Measurements from ENCODE around the gene ZNF219.
A peak's percentile ranks its signal among the peaks of the same experiment; 100 is the strongest.

ZNF219 gene

DNA sequence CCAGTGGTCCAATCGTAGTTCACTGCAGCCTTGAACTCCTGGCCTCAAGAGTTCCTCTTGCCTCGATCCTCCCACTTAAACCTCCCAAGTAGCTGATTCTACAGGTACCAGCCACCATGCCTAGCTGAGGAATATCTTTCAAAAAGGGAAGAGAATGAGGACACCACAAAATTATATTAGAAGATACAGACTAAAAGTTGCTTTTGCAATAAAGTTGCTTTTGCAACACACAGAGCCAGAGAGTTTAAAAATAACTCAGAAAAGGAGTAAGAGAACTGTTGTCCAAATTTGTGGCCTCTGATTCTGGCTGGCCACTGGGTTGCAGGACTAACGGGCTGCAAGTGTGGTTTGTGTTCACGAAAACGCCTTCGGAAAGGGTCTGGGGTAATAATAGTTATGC is 22.2 kb upstream of the ZNF219 start:
- TF ChIP-seq, protein P1, sequence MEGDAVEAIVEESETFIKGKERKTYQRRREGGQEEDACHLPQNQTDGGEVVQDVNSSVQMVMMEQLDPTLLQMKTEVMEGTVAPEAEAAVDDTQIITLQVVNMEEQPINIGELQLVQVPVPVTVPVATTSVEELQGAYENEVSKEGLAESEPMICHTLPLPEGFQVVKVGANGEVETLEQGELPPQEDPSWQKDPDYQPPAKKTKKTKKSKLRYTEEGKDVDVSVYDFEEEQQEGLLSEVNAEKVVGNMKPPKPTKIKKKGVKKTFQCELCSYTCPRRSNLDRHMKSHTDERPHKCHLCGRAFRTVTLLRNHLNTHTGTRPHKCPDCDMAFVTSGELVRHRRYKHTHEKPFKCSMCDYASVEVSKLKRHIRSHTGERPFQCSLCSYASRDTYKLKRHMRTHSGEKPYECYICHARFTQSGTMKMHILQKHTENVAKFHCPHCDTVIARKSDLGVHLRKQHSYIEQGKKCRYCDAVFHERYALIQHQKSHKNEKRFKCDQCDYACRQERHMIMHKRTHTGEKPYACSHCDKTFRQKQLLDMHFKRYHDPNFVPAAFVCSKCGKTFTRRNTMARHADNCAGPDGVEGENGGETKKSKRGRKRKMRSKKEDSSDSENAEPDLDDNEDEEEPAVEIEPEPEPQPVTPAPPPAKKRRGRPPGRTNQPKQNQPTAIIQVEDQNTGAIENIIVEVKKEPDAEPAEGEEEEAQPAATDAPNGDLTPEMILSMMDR (IDR thresholded peaks at IDR 0.05; ENCODE audit: low read length, missing control alignments), result no peak
- no peak for DNase-seq (ENCODE audit: low read depth)
- H3K4me3 ChIP-seq (replicated peaks; ENCODE audit: low read depth, low read length), result no peak overlapping the region

DNA sequence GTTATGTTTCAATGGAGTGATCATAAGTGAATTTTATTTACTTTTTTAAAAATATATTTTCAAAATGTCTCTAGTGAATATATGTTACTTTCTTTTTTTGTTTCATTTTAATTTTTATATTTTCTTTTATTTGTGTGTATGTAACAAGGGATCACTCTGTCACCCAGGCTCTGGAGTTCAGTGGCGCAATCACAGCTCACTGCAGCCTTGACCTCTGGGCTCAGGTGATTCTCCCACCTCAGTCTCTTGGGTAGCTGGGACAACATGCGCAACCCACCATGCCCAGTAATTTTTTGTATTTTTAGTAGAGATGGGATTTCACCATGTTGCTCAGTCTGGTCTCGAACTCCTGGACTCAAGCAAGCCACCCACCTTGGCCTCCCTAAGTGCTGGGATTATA is 20.5 kb upstream of the ZNF219 start:
- TF ChIP-seq, protein P1 (IDR thresholded peaks at IDR 0.05; ENCODE audit: low read length, missing control alignments), result no peak
- no peak overlapping the region for H3K4me3 ChIP-seq (replicated peaks; ENCODE audit: low read depth, low read length)
- no peak for DNase-seq (ENCODE audit: low read depth)

DNA sequence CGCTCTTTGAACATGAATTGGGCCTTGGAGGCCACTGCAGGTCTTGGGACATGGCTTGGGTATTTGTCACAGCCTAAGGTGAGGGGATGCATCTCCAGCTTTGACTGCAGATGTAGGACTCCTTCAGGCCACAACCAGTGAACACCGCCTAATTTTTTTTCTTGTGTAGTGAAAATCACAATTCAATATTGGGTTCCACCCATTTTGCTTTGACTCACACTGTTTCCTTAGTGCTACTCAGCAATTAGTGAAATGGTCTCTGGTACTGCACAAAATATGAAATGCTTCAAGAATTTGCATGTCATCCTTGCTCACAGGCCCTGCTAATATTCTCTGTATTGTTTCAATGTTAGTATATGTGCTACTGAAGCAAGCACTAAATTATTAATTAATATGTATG is 14.9 kb upstream of the ZNF219 start:
- TF ChIP-seq, protein P1 (IDR thresholded peaks at IDR 0.05; ENCODE audit: low read length, missing control alignments), result no peak
- no peak for DNase-seq (ENCODE audit: low read depth)

DNA sequence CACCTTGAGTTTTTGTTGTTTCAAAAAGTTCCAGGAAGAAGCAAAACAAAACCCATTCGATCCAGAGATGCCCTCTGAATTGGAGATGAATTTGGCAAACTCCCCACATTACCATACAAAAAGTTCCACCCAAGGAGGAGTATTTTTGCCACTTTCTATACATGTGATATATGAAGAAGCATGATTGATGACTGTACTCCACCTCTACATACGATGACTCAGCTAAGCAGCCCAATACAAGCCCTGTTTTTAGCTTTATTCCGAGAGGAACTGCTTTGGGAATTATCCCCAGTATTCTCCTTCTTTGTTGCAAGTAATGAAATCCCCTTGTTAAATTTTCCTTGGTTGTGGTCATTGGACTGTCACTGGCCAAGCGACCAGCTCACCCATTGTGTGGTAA is 13.8 kb upstream of the ZNF219 start:
- TF ChIP-seq, protein P1 (IDR thresholded peaks at IDR 0.05; ENCODE audit: low read length, missing control alignments), result no peak
- H3K4me3 ChIP-seq (replicated peaks; ENCODE audit: low read depth, low read length), result no peak overlapping the region
- DNase-seq (ENCODE audit: low read depth), result no peak

More for the DNA sequence above, 14.9 kb upstream of the ZNF219 start:
- no peak overlapping the region for H3K4me3 ChIP-seq (replicated peaks; ENCODE audit: low read depth, low read length)

DNA sequence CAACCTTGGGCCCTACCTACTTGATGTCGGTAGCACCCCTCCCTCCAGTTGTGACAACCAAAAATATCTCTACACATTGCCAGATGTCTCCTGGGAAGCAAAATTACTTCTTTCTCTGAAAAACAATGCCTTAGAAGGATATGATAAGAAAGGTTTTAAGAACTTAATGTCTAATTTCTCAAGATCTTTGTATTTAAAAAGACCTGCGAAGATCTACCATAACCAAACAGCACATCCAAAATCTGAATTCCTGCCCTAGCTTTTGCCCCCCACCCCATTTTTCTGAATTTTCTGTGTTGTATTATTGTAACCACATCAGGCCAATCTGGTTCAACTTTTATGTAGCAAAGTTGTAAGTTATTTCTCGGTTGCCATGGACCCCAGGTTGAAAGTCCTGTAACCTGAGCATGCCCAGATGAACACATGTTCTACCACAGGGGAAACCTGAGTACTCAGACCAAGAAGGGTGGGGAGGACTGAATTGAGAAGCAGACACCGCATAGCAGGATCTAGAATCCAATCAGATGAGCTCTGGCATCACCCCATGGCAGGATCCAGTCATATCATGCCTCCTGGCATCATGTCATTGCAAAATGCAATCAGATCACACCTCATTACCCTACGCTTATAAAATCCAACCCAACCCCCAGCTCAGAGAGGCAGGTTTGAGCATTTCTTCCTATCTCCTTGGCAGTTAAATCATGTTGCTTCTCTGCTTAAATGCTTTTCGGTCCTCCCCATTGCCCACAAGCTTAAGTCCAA is 11.1 kb upstream of the ZNF219 start:
- TF ChIP-seq, protein P1 (IDR thresholded peaks at IDR 0.05; ENCODE audit: low read length, missing control alignments), result no peak

DNA sequence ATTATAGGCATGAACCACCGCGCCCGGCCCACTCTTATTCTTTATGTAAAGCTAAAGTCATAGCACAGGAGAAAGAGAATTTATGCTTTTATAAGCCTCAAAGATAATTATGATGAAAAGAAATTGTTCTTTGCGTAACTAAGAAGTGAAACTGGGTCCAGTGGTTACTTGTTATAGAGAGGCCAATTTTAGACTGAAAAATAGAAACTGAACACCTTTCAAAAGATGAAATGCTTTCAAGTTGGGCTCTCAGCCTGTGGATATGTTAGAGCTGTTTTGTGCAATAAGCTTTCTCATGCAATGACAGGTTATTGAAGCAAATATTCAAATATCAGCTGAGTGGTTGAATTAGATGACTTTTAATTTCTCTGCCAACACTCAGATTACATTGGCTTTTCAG is 10.3 kb upstream of the ZNF219 start:
- DNase-seq (ENCODE audit: low read depth), result no peak
- TF ChIP-seq, protein P1 (IDR thresholded peaks at IDR 0.05; ENCODE audit: low read length, missing control alignments), result no peak
- no peak overlapping the region for H3K4me3 ChIP-seq (replicated peaks; ENCODE audit: low read depth, low read length)

More for the DNA sequence above, 11.1 kb upstream of the ZNF219 start:
- H3K4me3 ChIP-seq (replicated peaks; ENCODE audit: low read depth, low read length), result no peak overlapping the region
- no peak for DNase-seq (ENCODE audit: low read depth)

DNA sequence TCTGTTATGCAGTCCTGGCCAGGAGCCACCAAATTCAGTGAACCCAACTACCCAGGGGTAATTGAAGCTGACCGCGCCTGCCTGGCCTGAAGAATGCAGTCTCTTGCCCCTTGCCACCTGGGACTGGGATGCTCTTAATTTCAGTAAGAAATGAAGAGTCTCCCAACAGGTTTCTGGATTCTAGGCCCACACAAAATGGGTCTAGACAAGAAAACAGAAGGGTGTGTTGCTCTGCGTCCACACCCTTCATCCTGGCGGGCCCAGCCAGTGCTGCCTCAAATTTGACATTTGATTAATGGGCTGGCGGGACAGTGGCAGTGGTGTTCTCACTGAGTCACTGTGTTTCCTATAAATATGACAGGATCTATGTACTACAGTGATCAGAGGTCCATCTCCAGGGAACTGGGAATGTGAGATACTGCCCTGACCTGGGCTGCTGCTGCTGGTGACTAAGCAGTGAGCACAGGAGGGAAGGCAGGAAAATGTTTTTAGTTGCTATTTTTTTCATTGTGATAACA is 8.9 kb upstream of the ZNF219 start:
- TF ChIP-seq, protein P1 (IDR thresholded peaks at IDR 0.05; ENCODE audit: low read length, missing control alignments), result no peak
- no peak overlapping the region for H3K4me3 ChIP-seq (replicated peaks; ENCODE audit: low read depth, low read length)
- DNase-seq (ENCODE audit: low read depth), result peak; percentile 42
